Activated CD8-positive, alpha-beta memory T cell treated with anti-CD3 and anti-CD28 coated beads, Interleukin-2, amount 50 U/mL, for 1 hour (primary cell): ENCODE measurements around the gene AUTS2.
"Not testable (repeated sequence)": the region's sequence is repeated elsewhere in the genome, so short reads cannot be mapped to it uniquely, and the experiment has no call there.

Experiments used
- DNase-seq: peaks from one replicate; pipeline ENCODE4 v3.0.0-alpha.2; 2020; ENCODE audit errors: extremely low read depth

AUTS2 gene

GRCh38 chr7:70648499-70648861 lies 1050.2 kb downstream of the AUTS2 start:
- not testable (repeated sequence) for DNase-seq

- DNase-seq, result no peak
Measured at GRCh38 chr7:70649323-70649722, 1051.0 kb downstream of the AUTS2 start.

GRCh38 chr7:70654146-70654545 lies 1055.9 kb downstream of the AUTS2 start:
- DNase-seq, result no peak

- DNase-seq, result no peak
Measured at GRCh38 chr7:70654979-70655378, 1056.7 kb downstream of the AUTS2 start.

- DNase-seq, result no peak
Measured at GRCh38 chr7:70655694-70656093, 1057.4 kb downstream of the AUTS2 start.

GRCh38 chr7:70657571-70657970 lies 1059.3 kb downstream of the AUTS2 start:
- DNase-seq, result no peak

- no peak for DNase-seq
Measured at GRCh38 chr7:70657989-70658632, 1059.8 kb downstream of the AUTS2 start.

- no peak for DNase-seq
Measured at GRCh38 chr7:70659263-70659662, 1061.0 kb downstream of the AUTS2 start.

- DNase-seq, result peak; percentile 33
Measured at GRCh38 chr7:70660154-70660818, 1062.0 kb downstream of the AUTS2 start.

- no peak for DNase-seq
Measured at GRCh38 chr7:70660819-70661191, 1062.5 kb downstream of the AUTS2 start.

- DNase-seq, result no peak
Measured at GRCh38 chr7:70663680-70664079, 1065.4 kb downstream of the AUTS2 start.

GRCh38 chr7:70665997-70666396 lies 1067.7 kb downstream of the AUTS2 start:
- no peak for DNase-seq

- DNase-seq, result no peak
Measured at GRCh38 chr7:70667406-70667805, 1069.1 kb downstream of the AUTS2 start.

GRCh38 chr7:70668606-70669358 lies 1070.5 kb downstream of the AUTS2 start:
- DNase-seq, result no peak

GRCh38 chr7:70669854-70670253 lies 1071.6 kb downstream of the AUTS2 start:
- no peak for DNase-seq

GRCh38 chr7:70670288-70670687 lies 1072.0 kb downstream of the AUTS2 start:
- DNase-seq, result no peak

- DNase-seq, result no peak
Measured at GRCh38 chr7:70673778-70674570, 1075.7 kb downstream of the AUTS2 start.

GRCh38 chr7:70674571-70675010 lies 1076.3 kb downstream of the AUTS2 start:
- DNase-seq, result no peak

GRCh38 chr7:70676243-70676642 lies 1078.0 kb downstream of the AUTS2 start:
- no peak for DNase-seq

GRCh38 chr7:70678621-70679251 lies 1080.5 kb downstream of the AUTS2 start:
- DNase-seq, result no peak

- no peak for DNase-seq
Measured at GRCh38 chr7:70679661-70680060, 1081.4 kb downstream of the AUTS2 start.

- DNase-seq, result no peak
Measured at GRCh38 chr7:70680306-70680705, 1082.0 kb downstream of the AUTS2 start.
